GM12801 (cell line): Measurements from ENCODE around the gene ZNF618.

Experiments
- CTCF ChIP-seq: IDR thresholded peaks from one replicate; pipeline ENCODE4 v1.5.1; 2011; ENCODE audit warnings: control low read depth; ENCODE audit not compliant: insufficient read length; ENCODE audit errors: extremely low read depth

The ZNF618 gene

GRCh38 chr9:113885183-113886025 is 9.3 kb downstream of the ZNF618 start:
- TF ChIP-seq CTCF: no peak

GRCh38 chr9:113886026-113886369 is 9.9 kb downstream of the ZNF618 start:
- no peak for TF ChIP-seq CTCF

GRCh38 chr9:113886466-113886865 is 10.4 kb downstream of the ZNF618 start:
- no peak for TF ChIP-seq CTCF

GRCh38 chr9:113886933-113887332 is 10.8 kb downstream of the ZNF618 start:
- TF ChIP-seq CTCF: no peak

GRCh38 chr9:113887436-113887835 is 11.3 kb downstream of the ZNF618 start:
- TF ChIP-seq CTCF: no peak

- no peak for TF ChIP-seq CTCF
These were observed 12.2 kb downstream of the ZNF618 start for GRCh38 chr9:113888336-113888735.

GRCh38 chr9:113888976-113889375 is 12.9 kb downstream of the ZNF618 start:
- no peak for TF ChIP-seq CTCF
